IPS DF 6.9 (cell line): Measurements from ENCODE around the gene EID2.

Source experiments
- DNase-seq: peaks from one replicate; pipeline ENCODE4 v3.0.0-alpha.2; 2013; ENCODE audit warnings: low read depth, low spot score
- H3K27ac ChIP-seq: one replicate; pipeline ENCODE4 v1.5.1; 2013; ENCODE audit warnings: low read length, control low read depth
- H3K27me3 ChIP-seq: 2 replicates; pipeline ENCODE4 v1.6.1; 2013; ENCODE audit warnings: mild to moderate bottlenecking, low read length; ENCODE audit not compliant: control insufficient read depth, insufficient read depth
- H3K36me3 ChIP-seq: 2 replicates; pipeline ENCODE4 v1.6.1; 2013; ENCODE audit warnings: low read length; ENCODE audit not compliant: control insufficient read depth, insufficient read depth
- H3K4me1 ChIP-seq: 2 replicates; pipeline ENCODE4 v1.6.1; 2013; ENCODE audit warnings: low read length; ENCODE audit not compliant: control insufficient read depth, insufficient read depth
- H3K4me3 ChIP-seq: 2 replicates; pipeline ENCODE4 v1.5.1; 2013; ENCODE audit warnings: mild to moderate bottlenecking, low read length
- H3K9me3 ChIP-seq: 2 replicates; pipeline ENCODE4 v1.6.1; 2013; ENCODE audit warnings: low read length, inconsistent platforms; ENCODE audit not compliant: control insufficient read depth, insufficient read depth
- WGBS: extraction: QIAGEN DNeasy Blood & Tissue Kit; methylation state at CpG from one replicate; pipeline ENCODE4 v1.1.7; 2013; ENCODE audit warnings: mixed read lengths, missing lambda C conversion rate; ENCODE audit not compliant: insufficient read length, insufficient coverage; 5-methylcytosine and 5-hydroxymethylcytosine counted together

The EID2 gene

DNA sequence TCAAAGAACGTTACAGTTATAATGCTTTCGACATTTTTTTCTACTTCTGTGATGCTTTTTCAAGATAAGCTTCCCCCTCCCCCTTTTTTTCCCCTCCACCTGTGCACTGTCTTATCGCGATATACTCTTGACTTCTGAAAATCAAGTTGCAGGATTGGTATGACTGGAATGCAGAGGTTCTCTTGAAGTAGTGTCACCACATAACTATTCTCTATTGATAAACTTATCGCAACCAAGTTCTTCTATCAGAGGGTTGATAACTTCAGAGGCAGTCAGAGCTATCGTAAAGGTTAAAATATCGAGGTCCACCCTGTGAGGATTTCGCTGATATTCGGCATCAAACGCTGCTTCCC is 820 bp downstream of the EID2 start:
- Histone ChIP-seq H3K27me3 (no peaks in the 10 kb centered on the region), H3K4me1 (peaks cover 2% of the 10 kb centered on the region; the same call in 1 of the 2 replicates), H3K27ac (no peak overlapping the region), H3K4me3 (peak overlapping the region; percentile 99; the same call in 1 of the 2 replicates), H3K36me3 (no peaks in the 10 kb centered on the region), H3K9me3 (no peaks in the 10 kb centered on the region)
- WGBS = no CpG with 5 or more reads among the region's 10 CpGs
- no peak for DNase-seq

DNA sequence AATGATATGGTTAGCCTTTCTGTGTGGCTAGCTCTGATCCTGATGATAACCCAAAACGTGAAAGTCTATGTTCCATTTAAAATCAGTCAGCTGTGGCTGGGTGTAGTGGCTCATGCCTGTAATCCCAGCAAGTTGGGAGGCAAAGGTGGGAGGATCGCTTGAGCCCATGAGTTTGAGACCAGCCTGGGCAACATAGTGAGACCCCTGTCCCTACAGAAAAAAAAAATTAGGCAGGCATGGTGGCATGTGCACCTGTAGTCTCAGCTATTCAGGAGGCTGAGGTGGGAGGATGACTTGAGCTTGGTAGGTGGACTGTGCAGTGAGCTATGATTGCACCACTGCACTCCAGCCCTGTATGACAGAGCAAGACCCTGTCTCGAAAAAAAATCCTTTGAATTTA is 6.2 kb downstream of the EID2 start:
- H3K4me1 ChIP-seq = no peaks in the 10 kb centered on the region
- H3K36me3 ChIP-seq = no peaks in the 10 kb centered on the region
- no peak overlapping the region for H3K27ac ChIP-seq
- no peaks in the 10 kb centered on the region for H3K27me3 ChIP-seq
- DNase-seq = no peak
- no peaks in the 10 kb centered on the region for H3K9me3 ChIP-seq
- H3K4me3 ChIP-seq = no peak overlapping the region
- WGBS = no CpG with 5 or more reads among the region's 3 CpGs

DNA sequence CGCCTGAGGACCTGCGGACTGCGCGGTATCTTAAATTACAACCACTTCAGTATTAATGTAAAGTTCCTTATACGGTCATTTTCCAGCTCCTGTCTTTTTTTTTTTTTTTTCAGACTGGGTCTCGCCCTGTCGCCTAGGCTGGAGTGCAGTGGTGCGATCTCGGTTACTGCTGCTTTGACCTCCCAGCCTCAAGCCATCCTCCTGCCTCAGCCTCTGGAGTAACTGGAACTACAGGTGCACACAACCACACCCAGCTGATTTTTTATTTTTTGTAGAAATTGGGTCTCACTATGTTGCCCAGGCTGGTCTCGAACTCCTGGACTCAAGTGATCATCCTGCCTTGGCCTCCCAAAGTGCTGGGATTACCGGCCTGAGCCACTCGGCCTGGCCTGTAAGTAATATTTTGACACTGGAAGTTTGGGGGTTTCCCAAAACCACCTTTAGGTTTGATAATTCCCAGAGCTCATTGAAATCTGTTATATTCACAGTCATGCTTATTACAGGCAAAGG is 6.9 kb downstream of the EID2 start:
- H3K4me3 ChIP-seq = no peak overlapping the region
- no CpG with 5 or more reads among the region's 12 CpGs for WGBS

DNA sequence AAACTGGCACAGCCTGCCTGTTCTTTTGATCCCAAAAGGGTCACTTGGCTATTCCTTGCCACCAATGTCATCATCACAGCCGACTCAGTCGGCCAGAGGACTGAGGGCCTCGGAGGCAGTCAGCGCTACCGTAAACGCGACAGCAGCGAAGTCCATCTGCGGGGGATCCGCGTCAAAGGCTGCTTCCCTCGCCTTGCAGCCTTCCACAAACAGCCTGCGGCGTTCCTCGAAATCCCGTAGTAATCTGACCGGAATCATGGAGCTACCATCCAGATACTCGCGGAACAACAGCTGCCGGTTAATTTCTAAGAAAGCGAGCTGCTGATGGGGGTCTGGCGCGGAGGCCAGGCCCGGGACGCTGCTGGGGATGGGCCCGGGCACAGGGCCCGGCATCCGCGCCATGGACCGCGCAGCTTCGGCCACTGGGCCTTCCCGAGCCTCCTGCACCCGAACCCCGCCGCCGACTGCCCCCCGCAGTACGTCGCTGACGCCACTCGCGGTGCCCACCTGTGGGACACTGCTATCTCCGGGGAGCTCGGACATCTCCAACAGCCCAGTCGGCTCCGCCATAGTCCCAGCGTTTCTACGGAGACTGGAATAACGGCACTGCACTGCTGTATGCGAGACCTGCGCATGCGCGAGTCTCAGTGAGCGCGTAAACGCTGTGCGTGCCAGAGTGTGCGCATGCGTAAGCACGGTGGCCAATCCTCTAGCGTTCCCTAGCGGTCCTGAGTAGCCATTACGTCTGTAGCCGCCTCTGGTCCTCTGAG is 7.5 kb downstream of the EID2 start, which contains the start of gene EID2B:
Gene EID2B (minus strand): TSS at position 620 of the 770 bp plus-strand sequence. CDS start 50 bp downstream, at position 570.
- H3K27ac ChIP-seq = no peak within 1 kb of the TSS
- no peaks in the 10 kb centered on the region for H3K36me3 ChIP-seq
- H3K4me3 ChIP-seq = peak within 1 kb of the TSS; percentile 82
- no CpG with 5 or more reads among the region's 65 CpGs for WGBS
- H3K4me1 ChIP-seq = no peaks in the 10 kb centered on the region
- no peaks in the 10 kb centered on the region for H3K27me3 ChIP-seq
- peak; percentile 100 for DNase-seq
- no peaks in the 10 kb centered on the region for H3K9me3 ChIP-seq

More for the DNA sequence above, 6.9 kb downstream of the EID2 start:
- no peak for DNase-seq
- H3K27ac ChIP-seq = no peak overlapping the region
- no peaks in the 10 kb centered on the region for H3K4me1 ChIP-seq
- H3K9me3 ChIP-seq = no peaks in the 10 kb centered on the region
- H3K36me3 ChIP-seq = no peaks in the 10 kb centered on the region
- no peaks in the 10 kb centered on the region for H3K27me3 ChIP-seq

DNA sequence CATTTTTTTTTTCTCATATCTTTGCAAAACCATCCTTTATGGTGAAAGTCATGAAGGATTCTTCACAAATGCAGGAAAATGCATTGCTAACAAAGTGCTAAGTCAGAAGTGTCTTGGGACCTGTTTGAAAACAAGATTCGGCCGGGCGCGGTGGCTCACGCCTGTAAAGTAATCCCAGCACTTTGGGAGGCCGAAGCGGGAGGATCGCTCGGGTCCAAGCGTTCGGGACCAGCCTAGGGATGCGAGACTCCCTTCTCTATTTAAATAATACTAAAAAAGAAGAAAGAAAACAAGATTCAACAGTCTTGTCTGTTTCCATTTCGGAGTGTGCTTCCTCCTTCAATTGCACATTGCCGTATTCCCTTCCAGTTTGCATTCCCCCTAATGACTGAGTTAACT is 8.1 kb downstream of the EID2 start:
- H3K36me3 ChIP-seq = no peaks in the 10 kb centered on the region
- WGBS = no CpG with 5 or more reads among the region's 14 CpGs
- peak overlapping the region; percentile 82; the same call in 1 of the 2 replicates for H3K4me3 ChIP-seq
- no peak overlapping the region for H3K27ac ChIP-seq
- DNase-seq = no peak
- H3K27me3 ChIP-seq = no peaks in the 10 kb centered on the region
- H3K9me3 ChIP-seq = no peaks in the 10 kb centered on the region
- H3K4me1 ChIP-seq = no peaks in the 10 kb centered on the region

DNA sequence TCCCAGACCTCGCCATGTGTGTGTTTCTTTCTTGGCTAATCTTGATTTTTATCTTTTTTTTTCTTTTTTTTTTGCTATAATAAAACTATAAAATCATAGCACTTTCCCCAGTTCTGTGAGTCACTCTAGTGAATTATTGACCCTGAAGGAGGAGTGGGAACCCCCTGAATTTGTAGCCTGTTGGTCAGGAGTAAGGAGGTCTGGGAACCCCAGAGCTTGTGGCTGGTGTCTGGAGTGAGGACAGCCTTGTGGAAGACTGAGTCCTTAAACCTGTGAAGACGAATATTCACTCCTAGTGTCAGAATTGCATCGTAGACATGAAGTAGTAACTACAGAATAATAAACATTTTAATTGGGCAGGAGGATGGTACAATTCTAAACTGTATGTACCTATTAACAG is 14.8 kb downstream of the EID2 start:
- H3K4me1 ChIP-seq = no peaks in the 10 kb centered on the region
- DNase-seq = no peak
- WGBS = no CpG with 5 or more reads among the region's 3 CpGs
- H3K9me3 ChIP-seq = no peaks in the 10 kb centered on the region
- no peak overlapping the region for H3K27ac ChIP-seq
- H3K27me3 ChIP-seq = no peaks in the 10 kb centered on the region
- no peak overlapping the region for H3K4me3 ChIP-seq
- H3K36me3 ChIP-seq = peaks cover 2% of the 10 kb centered on the region; the same call in 1 of the 2 replicates

GRCh38 chr19:39524495-39524894 is 15.5 kb downstream of the EID2 start:
- no peak overlapping the region for H3K4me3 ChIP-seq
- no peak overlapping the region for H3K27ac ChIP-seq
- no peaks in the 10 kb centered on the region for H3K4me1 ChIP-seq
- H3K27me3 ChIP-seq = no peaks in the 10 kb centered on the region
- no peaks in the 10 kb centered on the region for H3K9me3 ChIP-seq
- no CpG with 5 or more reads among the region's 8 CpGs for WGBS
- no peak for DNase-seq
- peaks cover 2% of the 10 kb centered on the region; the same call in 1 of the 2 replicates for H3K36me3 ChIP-seq

- no peak overlapping the region for H3K4me3 ChIP-seq
- no CpG with 5 or more reads among the region's 8 CpGs for WGBS
- no peak overlapping the region for H3K27ac ChIP-seq
- DNase-seq = no peak
- no peaks in the 10 kb centered on the region for H3K9me3 ChIP-seq
- no peaks in the 10 kb centered on the region; the same call in 1 of the 2 replicates for H3K4me1 ChIP-seq
- H3K27me3 ChIP-seq = no peaks in the 10 kb centered on the region
- peaks cover 2% of the 10 kb centered on the region; the same call in 1 of the 2 replicates for H3K36me3 ChIP-seq
Measured at GRCh38 chr19:39520541-39521484, 19.1 kb downstream of the EID2 start.

DNA sequence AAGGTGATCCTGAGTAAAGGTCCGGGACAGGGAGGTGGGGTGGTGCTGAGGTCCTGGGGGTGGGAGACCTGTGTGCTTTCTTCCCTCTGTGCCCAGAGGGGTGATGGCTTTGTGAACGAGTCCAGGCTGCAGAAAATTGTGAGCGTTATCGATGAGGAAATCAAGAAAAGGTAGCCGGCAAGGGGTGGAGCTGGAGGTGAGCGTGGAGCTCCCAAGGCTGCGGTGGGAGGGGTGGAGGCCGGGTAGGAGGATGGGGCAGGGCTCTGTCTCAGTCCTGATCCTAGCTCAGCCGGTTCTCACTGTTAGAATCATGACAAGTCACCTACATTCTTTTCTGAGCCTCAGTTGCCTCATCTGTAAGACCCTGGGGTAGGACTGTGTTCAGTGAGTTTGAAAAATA is 21.0 kb downstream of the EID2 start:
- Histone ChIP-seq H3K27ac (no peak overlapping the region), H3K27me3 (no peaks in the 10 kb centered on the region; the same call in 1 of the 2 replicates), H3K9me3 (no peaks in the 10 kb centered on the region), H3K4me1 (no peaks in the 10 kb centered on the region; the same call in 1 of the 2 replicates), H3K4me3 (no peak overlapping the region), H3K36me3 (peaks cover 2% of the 10 kb centered on the region; the same call in 1 of the 2 replicates)
- no peak for DNase-seq
- WGBS = no CpG with 5 or more reads among the region's 9 CpGs

- no peak overlapping the region for H3K27ac ChIP-seq
- H3K36me3 ChIP-seq = peaks cover 2% of the 10 kb centered on the region; the same call in 1 of the 2 replicates
- H3K4me1 ChIP-seq = no peaks in the 10 kb centered on the region; the same call in 1 of the 2 replicates
- H3K4me3 ChIP-seq = no peak overlapping the region
- H3K9me3 ChIP-seq = no peaks in the 10 kb centered on the region
- H3K27me3 ChIP-seq = no peaks in the 10 kb centered on the region; the same call in 1 of the 2 replicates
- no CpG with 5 or more reads among the region's 5 CpGs for WGBS
- no peak for DNase-seq
Measured at GRCh38 chr19:39518458-39518857, 21.5 kb downstream of the EID2 start.
